K562 (cell line): ENCODE data around the gene CMTM4. TPM values are rescaled to one million over a fixed set of nuclear protein-coding genes. Genes with fewer than 3 reads are reported as not detected.

Experiments used
- CXXC5 ChIP-seq: fragments of 250-450 bp; sonication (Bioruptor Pico); IDR thresholded peaks from 2 replicates; pipeline ENCODE4 v1.8.0; 2022; ENCODE audit warnings: inconsistent platforms, mild to moderate bottlenecking, moderate library complexity
- KLF10 ChIP-seq: fragments of 250-450 bp; sonication (Bioruptor Pico); IDR thresholded peaks from 2 replicates; pipeline ENCODE4 v1.6.1; 2021; ENCODE audit warnings: matching md5 sums
- RBM15 ChIP-seq: fragments of 200-400 bp; formaldehyde crosslinking; IDR thresholded peaks from 2 replicates; pipeline ENCODE4 v1.6.1; 2018; ENCODE audit warnings: mild to moderate bottlenecking, low read length, moderate library complexity; ENCODE audit not compliant: insufficient read depth
- RBM22 ChIP-seq: fragments of 200-400 bp; formaldehyde crosslinking; IDR thresholded peaks from 2 replicates; pipeline ENCODE4 v1.6.1; 2018; ENCODE audit warnings: low read length, low read depth; ENCODE audit not compliant: poor library complexity, severe bottlenecking
- TAF9B ChIP-seq: fragments of 450-650 bp; IDR thresholded peaks from 2 replicates; pipeline ENCODE4 v1.6.1; 2018; ENCODE audit warnings: mild to moderate bottlenecking; ENCODE audit not compliant: partially characterized antibody
- ZKSCAN8 ChIP-seq: fragments of 200-800 bp; sonication (Bioruptor generic); IDR thresholded peaks from 2 replicates; pipeline ENCODE4 v1.6.1; 2016; ENCODE audit warnings: missing genetic modification characterization, missing compliant biosample characterization
- polyA plus RNA-seq, 8 experiments: library from polyadenylated mRNA; depleted of rRNA in 4 of 8; stranded (reverse) in 5 of 8; unstranded in 3 of 8; fragments of >200 nt; fragmentation: Nextera tagmentation in 2 of 8; fragmentation: Illumina TruSeq in 1 of 8; extraction: Ambion mirVana in 2 of 8; extraction: Trizol in 1 of 8; gene quantifications; 2 replicates each; pipeline versions ENCODE4 v1.2.1 to v1.2.3, GENCODE V29; 2011 to 2014; ENCODE audit warnings: inconsistent platforms in 1 of 8, missing spikeins in 1 of 8
- total RNA-seq, 7 experiments: library from RNA; depleted of rRNA in 6 of 7; stranded (reverse); fragments of >200 nt in 6 of 7; fragmentation: Illumina TruSeq in 2 of 7; extraction: Trizol in 2 of 7; gene quantifications; 2 replicates each; pipeline versions ENCODE4 v1.2.1 to v1.2.3, GENCODE V29; 2011 to 2021; ENCODE audit warnings: low replicate concordance in 1 of 7
- TF ChIP-seq, protein P1 (sequence below): fragments of 250-450 bp; sonication (Bioruptor Pico); IDR thresholded peaks from 2 replicates; pipeline ENCODE4 v1.8.0; 2021; ENCODE audit warnings: borderline replicate concordance, mild to moderate bottlenecking, moderate library complexity; ENCODE audit not compliant: poor library complexity, severe bottlenecking
- TF ChIP-seq, protein P2 (sequence below): sonication (generic); formaldehyde crosslinking; IDR thresholded peaks from 2 replicates; pipeline ENCODE4 v1.8.1; 2023; ENCODE audit warnings: missing genetic modification reagents, mild to moderate bottlenecking, borderline replicate concordance
- TF ChIP-seq, protein P3 (sequence below): fragments of 450-650 bp; formaldehyde crosslinking; IDR thresholded peaks from 2 replicates; pipeline ENCODE4 v1.4.0; 2020; ENCODE audit warnings: mild to moderate bottlenecking, moderate library complexity
- TF ChIP-seq, protein P4 (sequence below): sonication (generic); formaldehyde crosslinking; IDR thresholded peaks from 2 replicates; pipeline ENCODE4 v1.8.0; 2022; ENCODE audit warnings: missing genetic modification reagents, mild to moderate bottlenecking, borderline replicate concordance

CMTM4 gene
- total and polyA plus RNA-seq, 9 of the 15 experiments (the other 6 are each of a cell fraction or from before 2014, with no cell fraction given), result 2.0 to 21.3 (median 12.5) TPM

DNA sequence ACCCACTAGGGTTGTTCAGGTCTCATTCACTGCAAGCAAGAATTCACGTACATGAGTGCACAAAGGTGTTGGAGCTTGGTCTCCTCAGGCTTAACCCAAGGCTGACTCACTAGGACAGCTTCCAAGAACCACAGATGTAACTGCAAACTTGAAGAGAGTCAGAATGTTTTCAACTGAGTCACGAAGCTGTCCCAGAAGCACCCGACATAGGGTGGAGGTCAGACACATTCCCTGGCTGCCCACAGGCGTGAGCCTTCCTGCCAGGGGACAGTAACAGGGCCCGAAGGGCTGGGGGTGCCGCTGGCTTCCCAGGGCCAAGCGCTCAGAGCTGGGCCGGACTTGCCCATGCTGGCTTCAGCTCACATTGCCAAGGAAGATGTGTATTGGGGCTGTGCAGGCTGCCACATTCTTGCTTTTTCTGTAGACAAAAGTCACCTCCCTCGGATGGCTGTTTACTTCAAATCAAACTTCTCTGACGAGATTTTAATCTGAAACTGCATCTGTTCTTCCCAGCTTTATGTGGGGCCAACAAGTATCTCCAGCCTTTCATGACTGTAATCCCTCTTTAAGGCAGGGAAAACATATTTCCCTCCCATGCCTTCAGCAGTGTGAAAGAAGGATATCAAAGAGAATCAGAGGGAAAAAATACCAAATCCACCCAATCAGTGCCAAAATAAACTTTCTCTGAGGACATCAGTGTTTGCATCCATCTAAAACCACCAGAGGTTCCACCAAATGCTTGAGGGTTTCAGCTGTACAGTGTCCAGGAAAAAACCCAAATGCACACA lies 77.8 kb downstream of the CMTM4 start (continued):
- TF ChIP-seq RBM22 (no peak), TAF9B (no peak), CXXC5 (0 out of 2 replicates have a peak, but pooled peaks have one; percentile 15), KLF10 (CRISPR knock-in tag) (no peak), ZKSCAN8 (0 out of 2 replicates have a peak, but pooled peaks have one; percentile 14), RBM15 (no peak)
- TF ChIP-seq, protein P1, sequence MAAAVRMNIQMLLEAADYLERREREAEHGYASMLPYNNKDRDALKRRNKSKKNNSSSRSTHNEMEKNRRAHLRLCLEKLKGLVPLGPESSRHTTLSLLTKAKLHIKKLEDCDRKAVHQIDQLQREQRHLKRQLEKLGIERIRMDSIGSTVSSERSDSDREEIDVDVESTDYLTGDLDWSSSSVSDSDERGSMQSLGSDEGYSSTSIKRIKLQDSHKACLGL (CRISPR knock-in tag), result no peak
- TF ChIP-seq, protein P2, sequence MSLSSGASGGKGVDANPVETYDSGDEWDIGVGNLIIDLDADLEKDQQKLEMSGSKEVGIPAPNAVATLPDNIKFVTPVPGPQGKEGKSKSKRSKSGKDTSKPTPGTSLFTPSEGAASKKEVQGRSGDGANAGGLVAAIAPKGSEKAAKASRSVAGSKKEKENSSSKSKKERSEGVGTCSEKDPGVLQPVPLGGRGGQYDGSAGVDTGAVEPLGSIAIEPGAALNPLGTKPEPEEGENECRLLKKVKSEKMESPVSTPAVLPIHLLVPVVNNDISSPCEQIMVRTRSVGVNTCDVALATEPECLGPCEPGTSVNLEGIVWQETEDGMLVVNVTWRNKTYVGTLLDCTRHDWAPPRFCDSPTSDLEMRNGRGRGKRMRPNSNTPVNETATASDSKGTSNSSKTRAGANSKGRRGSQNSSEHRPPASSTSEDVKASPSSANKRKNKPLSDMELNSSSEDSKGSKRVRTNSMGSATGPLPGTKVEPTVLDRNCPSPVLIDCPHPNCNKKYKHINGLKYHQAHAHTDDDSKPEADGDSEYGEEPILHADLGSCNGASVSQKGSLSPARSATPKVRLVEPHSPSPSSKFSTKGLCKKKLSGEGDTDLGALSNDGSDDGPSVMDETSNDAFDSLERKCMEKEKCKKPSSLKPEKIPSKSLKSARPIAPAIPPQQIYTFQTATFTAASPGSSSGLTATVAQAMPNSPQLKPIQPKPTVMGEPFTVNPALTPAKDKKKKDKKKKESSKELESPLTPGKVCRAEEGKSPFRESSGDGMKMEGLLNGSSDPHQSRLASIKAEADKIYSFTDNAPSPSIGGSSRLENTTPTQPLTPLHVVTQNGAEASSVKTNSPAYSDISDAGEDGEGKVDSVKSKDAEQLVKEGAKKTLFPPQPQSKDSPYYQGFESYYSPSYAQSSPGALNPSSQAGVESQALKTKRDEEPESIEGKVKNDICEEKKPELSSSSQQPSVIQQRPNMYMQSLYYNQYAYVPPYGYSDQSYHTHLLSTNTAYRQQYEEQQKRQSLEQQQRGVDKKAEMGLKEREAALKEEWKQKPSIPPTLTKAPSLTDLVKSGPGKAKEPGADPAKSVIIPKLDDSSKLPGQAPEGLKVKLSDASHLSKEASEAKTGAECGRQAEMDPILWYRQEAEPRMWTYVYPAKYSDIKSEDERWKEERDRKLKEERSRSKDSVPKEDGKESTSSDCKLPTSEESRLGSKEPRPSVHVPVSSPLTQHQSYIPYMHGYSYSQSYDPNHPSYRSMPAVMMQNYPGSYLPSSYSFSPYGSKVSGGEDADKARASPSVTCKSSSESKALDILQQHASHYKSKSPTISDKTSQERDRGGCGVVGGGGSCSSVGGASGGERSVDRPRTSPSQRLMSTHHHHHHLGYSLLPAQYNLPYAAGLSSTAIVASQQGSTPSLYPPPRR, result no peak
- TF ChIP-seq, protein P3, sequence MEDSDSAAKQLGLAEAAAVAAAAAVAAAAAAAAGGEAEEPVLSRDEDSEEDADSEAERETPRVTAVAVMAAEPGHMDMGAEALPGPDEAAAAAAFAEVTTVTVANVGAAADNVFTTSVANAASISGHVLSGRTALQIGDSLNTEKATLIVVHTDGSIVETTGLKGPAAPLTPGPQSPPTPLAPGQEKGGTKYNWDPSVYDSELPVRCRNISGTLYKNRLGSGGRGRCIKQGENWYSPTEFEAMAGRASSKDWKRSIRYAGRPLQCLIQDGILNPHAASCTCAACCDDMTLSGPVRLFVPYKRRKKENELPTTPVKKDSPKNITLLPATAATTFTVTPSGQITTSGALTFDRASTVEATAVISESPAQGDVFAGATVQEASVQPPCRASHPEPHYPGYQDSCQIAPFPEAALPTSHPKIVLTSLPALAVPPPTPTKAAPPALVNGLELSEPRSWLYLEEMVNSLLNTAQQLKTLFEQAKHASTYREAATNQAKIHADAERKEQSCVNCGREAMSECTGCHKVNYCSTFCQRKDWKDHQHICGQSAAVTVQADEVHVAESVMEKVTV (CRISPR knock-in tag), result no peak
- TF ChIP-seq, protein P4, sequence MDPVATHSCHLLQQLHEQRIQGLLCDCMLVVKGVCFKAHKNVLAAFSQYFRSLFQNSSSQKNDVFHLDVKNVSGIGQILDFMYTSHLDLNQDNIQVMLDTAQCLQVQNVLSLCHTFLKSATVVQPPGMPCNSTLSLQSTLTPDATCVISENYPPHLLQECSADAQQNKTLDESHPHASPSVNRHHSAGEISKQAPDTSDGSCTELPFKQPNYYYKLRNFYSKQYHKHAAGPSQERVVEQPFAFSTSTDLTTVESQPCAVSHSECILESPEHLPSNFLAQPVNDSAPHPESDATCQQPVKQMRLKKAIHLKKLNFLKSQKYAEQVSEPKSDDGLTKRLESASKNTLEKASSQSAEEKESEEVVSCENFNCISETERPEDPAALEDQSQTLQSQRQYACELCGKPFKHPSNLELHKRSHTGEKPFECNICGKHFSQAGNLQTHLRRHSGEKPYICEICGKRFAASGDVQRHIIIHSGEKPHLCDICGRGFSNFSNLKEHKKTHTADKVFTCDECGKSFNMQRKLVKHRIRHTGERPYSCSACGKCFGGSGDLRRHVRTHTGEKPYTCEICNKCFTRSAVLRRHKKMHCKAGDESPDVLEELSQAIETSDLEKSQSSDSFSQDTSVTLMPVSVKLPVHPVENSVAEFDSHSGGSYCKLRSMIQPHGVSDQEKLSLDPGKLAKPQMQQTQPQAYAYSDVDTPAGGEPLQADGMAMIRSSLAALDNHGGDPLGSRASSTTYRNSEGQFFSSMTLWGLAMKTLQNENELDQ, result no peak
